Measurements from ENCODE around the gene CCSAP.

CCSAP gene

DNA sequence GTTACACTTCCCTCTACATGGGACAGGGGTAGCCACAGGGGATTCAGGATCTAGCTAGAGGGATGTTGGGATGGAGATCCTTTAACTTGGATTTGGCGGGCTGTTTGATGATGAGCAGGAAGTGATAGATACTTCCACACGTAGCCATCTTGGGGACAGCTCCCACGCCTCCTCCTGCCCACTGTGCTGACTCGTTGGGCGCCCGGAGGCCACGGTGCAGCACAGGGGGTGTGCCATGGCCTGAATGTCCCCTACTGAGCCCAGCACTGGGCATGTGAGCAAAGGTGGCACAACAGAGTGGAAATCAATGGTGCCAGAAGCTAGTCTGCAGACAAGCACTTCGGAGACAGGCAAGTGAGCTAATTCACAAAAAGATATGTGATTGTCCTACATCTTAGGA is 31.6 kb upstream of the CCSAP start:
- TF ChIP-seq, protein P1, sequence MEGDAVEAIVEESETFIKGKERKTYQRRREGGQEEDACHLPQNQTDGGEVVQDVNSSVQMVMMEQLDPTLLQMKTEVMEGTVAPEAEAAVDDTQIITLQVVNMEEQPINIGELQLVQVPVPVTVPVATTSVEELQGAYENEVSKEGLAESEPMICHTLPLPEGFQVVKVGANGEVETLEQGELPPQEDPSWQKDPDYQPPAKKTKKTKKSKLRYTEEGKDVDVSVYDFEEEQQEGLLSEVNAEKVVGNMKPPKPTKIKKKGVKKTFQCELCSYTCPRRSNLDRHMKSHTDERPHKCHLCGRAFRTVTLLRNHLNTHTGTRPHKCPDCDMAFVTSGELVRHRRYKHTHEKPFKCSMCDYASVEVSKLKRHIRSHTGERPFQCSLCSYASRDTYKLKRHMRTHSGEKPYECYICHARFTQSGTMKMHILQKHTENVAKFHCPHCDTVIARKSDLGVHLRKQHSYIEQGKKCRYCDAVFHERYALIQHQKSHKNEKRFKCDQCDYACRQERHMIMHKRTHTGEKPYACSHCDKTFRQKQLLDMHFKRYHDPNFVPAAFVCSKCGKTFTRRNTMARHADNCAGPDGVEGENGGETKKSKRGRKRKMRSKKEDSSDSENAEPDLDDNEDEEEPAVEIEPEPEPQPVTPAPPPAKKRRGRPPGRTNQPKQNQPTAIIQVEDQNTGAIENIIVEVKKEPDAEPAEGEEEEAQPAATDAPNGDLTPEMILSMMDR (IDR thresholded peaks at IDR 0.05; ENCODE audit: extremely low read depth, missing control alignments), result no peak
- no peak for DNase-seq (ENCODE audit: low spot score)

DNA sequence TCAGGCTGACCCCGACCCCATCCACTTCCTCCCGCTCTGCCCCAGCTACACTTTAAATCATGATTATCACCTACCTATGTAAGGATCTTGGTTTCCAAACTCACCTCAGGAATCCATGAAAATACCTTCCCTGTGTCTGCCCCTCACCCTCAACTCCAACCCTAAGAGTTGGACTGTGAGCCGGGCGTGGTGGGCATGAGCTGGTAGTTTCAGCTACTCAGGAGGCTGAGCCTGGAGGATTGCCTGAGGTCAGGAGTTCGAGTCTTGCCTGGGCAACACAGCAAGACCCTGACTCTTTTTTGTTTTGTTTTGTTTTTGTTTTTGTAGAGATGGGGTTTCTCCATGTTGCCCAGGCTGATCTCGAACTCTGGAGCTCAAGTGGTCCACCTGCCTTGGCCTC is 30.5 kb upstream of the CCSAP start:
- no peak for DNase-seq (ENCODE audit: low spot score)
- TF ChIP-seq, protein P1 (IDR thresholded peaks at IDR 0.05; ENCODE audit: extremely low read depth, missing control alignments), result no peak

DNA sequence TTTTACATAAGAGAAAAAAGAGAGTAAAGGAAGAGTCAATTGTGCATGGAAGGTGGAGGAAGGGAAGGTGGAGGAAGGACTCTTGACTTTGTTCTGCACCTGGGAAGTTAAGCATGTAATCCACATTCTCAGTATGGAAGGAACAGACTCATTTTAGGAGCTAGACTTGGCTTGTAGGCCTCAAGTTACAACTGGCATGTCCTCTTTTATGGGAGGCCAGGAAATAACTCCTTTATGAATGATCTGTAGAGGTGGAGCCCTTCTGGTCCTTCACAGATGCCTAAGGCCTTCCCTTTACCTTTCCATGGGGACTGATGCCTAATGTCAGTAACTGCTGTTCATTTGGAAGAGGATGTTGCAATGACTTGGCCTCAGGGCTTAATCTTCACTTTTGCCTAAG is 29.4 kb upstream of the CCSAP start:
- DNase-seq (ENCODE audit: low spot score), result no peak
- TF ChIP-seq, protein P1 (IDR thresholded peaks at IDR 0.05; ENCODE audit: extremely low read depth, missing control alignments), result no peak

DNA sequence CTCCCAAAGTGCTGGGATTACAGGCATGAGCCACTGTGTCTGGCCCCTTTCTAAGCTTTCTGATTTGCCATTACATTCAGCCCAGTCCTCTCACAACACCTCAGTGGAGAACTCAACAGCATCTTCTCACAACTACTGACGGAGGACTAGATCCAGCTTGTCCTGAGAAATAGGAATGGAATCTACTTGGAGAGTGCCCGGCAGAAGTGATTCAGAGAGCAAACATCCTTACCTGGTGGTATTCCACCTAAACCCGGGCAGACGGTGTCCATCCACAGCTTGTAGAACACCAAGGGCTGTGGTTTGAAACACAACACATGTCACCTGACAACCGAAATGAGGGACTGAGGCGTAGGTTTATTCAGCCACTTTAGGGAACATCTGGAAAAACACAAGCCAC is 28.8 kb upstream of the CCSAP start:
- TF ChIP-seq, protein P1 (IDR thresholded peaks at IDR 0.05; ENCODE audit: extremely low read depth, missing control alignments), result no peak
- DNase-seq (ENCODE audit: low spot score), result no peak

DNA sequence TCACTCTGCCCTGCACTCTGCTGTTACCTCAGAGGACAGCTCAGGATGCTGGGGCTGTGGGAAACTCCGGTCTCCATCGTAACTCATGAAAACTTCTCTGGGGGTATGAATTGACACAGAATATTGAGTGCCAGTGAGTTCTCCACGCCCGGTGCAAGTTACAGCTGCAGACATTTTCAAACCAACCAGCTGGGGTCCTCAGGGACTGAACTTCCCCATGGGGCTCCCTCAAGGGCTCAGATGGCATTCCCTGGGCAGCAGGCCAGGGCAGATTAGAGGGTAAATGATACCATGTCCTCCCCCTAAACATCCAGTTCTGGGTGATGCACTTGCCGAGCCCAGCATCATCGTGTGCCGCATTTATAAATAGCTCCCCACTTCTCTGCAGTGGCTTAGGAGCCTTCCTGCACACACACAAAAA is 27.8 kb upstream of the CCSAP start:
- TF ChIP-seq, protein P1 (IDR thresholded peaks at IDR 0.05; ENCODE audit: extremely low read depth, missing control alignments), result no peak

DNA sequence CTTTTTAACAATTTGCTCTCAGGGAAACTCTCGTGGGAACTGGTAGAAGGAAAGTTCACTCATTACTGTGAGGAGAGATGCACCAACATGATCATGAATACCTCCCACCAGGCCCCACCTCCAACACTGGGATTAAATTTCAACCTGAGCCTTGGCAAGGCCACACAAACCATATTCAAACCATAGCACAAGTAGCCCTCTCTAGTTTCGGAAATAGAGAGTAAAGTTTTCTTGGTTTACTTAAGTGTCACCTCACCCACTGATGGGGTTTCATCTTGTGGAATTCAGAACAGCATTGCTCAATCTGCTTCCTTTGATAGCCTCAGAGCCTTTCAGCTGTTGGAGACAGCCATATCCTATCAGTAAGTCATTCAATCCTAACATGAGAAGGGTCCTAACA is 25.5 kb upstream of the CCSAP start:
- no peak for DNase-seq (ENCODE audit: low spot score)

More for the DNA sequence above, 27.8 kb upstream of the CCSAP start:
- no peak for DNase-seq (ENCODE audit: low spot score)

DNA sequence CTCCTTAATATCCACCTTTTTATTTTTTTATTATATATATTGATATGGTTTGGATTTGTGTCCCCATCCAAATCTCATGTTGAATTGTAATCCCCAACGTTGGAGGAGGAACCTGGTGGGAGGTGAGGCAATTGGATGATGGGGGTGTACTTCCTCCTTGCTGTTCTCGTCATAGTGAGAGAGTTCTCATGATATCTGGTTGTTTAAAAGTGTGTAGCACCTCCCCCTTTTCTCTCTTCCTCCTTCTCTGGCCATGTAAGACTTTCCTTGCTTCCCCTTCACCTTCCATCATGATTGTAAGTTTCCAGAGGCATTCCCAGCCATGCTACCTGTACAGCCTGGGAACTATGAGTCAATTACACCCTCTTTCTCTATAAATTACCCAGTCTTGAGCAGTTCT is 22.7 kb upstream of the CCSAP start:
- DNase-seq (ENCODE audit: low spot score), result no peak
- TF ChIP-seq, protein P1 (IDR thresholded peaks at IDR 0.05; ENCODE audit: extremely low read depth, missing control alignments), result no peak

More for the DNA sequence above, 25.5 kb upstream of the CCSAP start:
- TF ChIP-seq, protein P1 (IDR thresholded peaks at IDR 0.05; ENCODE audit: extremely low read depth, missing control alignments), result no peak
